KOPT-K1 (cell line): ENCODE measurements around the gene TMEM123.

Experiments used
- H3K27ac ChIP-seq: fragments of 200-600 bp; sonication (generic); 2 replicates; pipeline ENCODE4 v1.5.1; 2016; ENCODE audit warnings: antibody characterized with exemption, mild to moderate bottlenecking, low read depth, low read length; ENCODE audit not compliant: poor library complexity, severe bottlenecking
- H3K36me3 ChIP-seq: fragments of 200-600 bp; sonication (generic); 2 replicates; pipeline ENCODE4 v1.5.1; 2017; ENCODE audit warnings: antibody characterized with exemption, mild to moderate bottlenecking, low read length, moderate library complexity; ENCODE audit not compliant: insufficient read depth
- H3K9me3 ChIP-seq: fragments of 200-600 bp; sonication (generic); 2 replicates; pipeline ENCODE4 v1.5.1; 2017; ENCODE audit warnings: antibody characterized with exemption, low read length, mild to moderate bottlenecking; ENCODE audit not compliant: insufficient read depth, poor library complexity, severe bottlenecking

TMEM123 gene

GRCh38 chr11:102410382-102410784 lies 42.2 kb downstream of the TMEM123 start:
- Histone ChIP-seq H3K9me3 (no peaks in the 10 kb centered on the region), H3K27ac (no peak overlapping the region), H3K36me3 (peaks cover 49% of the 10 kb centered on the region)

- H3K9me3 ChIP-seq: no peaks in the 10 kb centered on the region
- H3K27ac ChIP-seq: no peak overlapping the region
- H3K36me3 ChIP-seq: peaks cover 56% of the 10 kb centered on the region
Measured at GRCh38 chr11:102408339-102408738, 44.2 kb downstream of the TMEM123 start.

GRCh38 chr11:102407901-102408300 lies 44.7 kb downstream of the TMEM123 start:
- no peak overlapping the region for H3K27ac ChIP-seq
- H3K9me3 ChIP-seq: no peaks in the 10 kb centered on the region

GRCh38 chr11:102406099-102406498 lies 46.5 kb downstream of the TMEM123 start:
- Histone ChIP-seq H3K27ac (no peak overlapping the region), H3K36me3 (peaks cover 75% of the 10 kb centered on the region), H3K9me3 (no peaks in the 10 kb centered on the region)

More at GRCh38 chr11:102407901-102408300, 44.7 kb downstream of the TMEM123 start:
- peaks cover 61% of the 10 kb centered on the region for H3K36me3 ChIP-seq

GRCh38 chr11:102405501-102405900 lies 47.1 kb downstream of the TMEM123 start:
- Histone ChIP-seq H3K9me3 (no peaks in the 10 kb centered on the region), H3K27ac (no peak overlapping the region), H3K36me3 (peaks cover 76% of the 10 kb centered on the region)

- H3K9me3 ChIP-seq: no peaks in the 10 kb centered on the region
- H3K27ac ChIP-seq: no peak overlapping the region
- H3K36me3 ChIP-seq: peaks cover 79% of the 10 kb centered on the region
Measured at GRCh38 chr11:102402548-102402947, 50.0 kb downstream of the TMEM123 start.

GRCh38 chr11:102401905-102402304 lies 50.7 kb downstream of the TMEM123 start:
- Histone ChIP-seq H3K9me3 (no peaks in the 10 kb centered on the region), H3K36me3 (peaks cover 82% of the 10 kb centered on the region), H3K27ac (no peak overlapping the region)

GRCh38 chr11:102400603-102401002 lies 52.0 kb downstream of the TMEM123 start:
- Histone ChIP-seq H3K9me3 (no peaks in the 10 kb centered on the region), H3K36me3 (peaks cover 85% of the 10 kb centered on the region), H3K27ac (no peak overlapping the region)

- Histone ChIP-seq H3K9me3 (no peaks in the 10 kb centered on the region), H3K27ac (no peak overlapping the region), H3K36me3 (peaks cover 97% of the 10 kb centered on the region)
Measured at GRCh38 chr11:102399189-102399588, 53.4 kb downstream of the TMEM123 start.

GRCh38 chr11:102398297-102398696 lies 54.3 kb downstream of the TMEM123 start:
- no peaks in the 10 kb centered on the region for H3K9me3 ChIP-seq
- H3K36me3 ChIP-seq: peaks cover 99% of the 10 kb centered on the region
- H3K27ac ChIP-seq: no peak overlapping the region

GRCh38 chr11:102396708-102397563 lies 55.6 kb downstream of the TMEM123 start:
- Histone ChIP-seq H3K36me3 (peaks cover 93% of the 10 kb centered on the region), H3K9me3 (no peaks in the 10 kb centered on the region), H3K27ac (no peak overlapping the region)

GRCh38 chr11:102395720-102396393 lies 56.7 kb downstream of the TMEM123 start:
- H3K27ac ChIP-seq: no peak overlapping the region
- peaks cover 88% of the 10 kb centered on the region for H3K36me3 ChIP-seq
- no peaks in the 10 kb centered on the region for H3K9me3 ChIP-seq

- H3K9me3 ChIP-seq: no peaks in the 10 kb centered on the region
- peaks cover 74% of the 10 kb centered on the region for H3K36me3 ChIP-seq
- no peak overlapping the region for H3K27ac ChIP-seq
Measured at GRCh38 chr11:102393272-102393730, 59.3 kb downstream of the TMEM123 start.

GRCh38 chr11:102391549-102392237 lies 60.9 kb downstream of the TMEM123 start:
- H3K27ac ChIP-seq: no peak overlapping the region
- no peaks in the 10 kb centered on the region for H3K9me3 ChIP-seq
- peaks cover 61% of the 10 kb centered on the region for H3K36me3 ChIP-seq
